ENCODE results near the gene KRT6A.

KRT6A gene

DNA sequence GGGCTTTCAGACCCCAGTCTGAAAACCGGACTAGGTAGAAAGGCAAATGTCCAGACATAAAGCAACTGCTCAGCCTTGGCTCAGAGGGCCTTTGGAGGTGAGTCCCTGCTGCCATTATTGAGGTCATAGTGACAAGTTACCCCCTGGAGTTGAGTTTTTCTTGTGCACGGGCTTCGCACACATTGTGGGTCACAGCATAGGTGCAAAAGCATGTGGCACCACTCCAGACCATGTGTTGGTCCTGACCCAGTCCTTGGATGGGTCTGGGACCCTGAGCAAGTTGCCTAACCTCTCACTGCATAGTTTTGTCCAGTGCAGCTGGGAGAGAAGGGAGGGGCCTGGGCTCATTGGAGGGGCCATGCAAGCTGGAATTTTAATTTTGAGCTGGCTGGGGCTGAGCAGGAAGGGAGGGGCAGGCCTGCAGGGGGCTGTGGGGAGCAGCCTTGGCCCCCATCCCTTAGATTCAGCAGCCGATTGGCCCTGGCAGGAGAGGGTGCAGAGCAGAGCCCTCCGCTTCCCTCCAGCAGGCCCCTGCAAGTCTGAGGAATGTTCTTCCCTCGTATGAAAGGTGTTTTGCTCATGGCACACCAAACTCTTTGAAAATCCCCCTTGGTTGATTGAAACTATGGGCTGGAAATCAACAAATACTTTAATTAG, 31.3 kb upstream of the KRT6A start:
- no peak overlapping the region for H3K4me3 ChIP-seq (ENCODE audit: low read length in 2 of 2)
- H3K9ac ChIP-seq (ENCODE audit: low read length in 2 of 2): no peak overlapping the region
- no peaks in the 10 kb centered on the region for H3K9me3 ChIP-seq (ENCODE audit: control insufficient read depth in 2 of 2, low read length in 2 of 2)
- H3K4me1 ChIP-seq (ENCODE audit: control insufficient read depth, insufficient read depth, low read length): peaks cover 10% of the 10 kb centered on the region
- H3K27me3 ChIP-seq (ENCODE audit: control insufficient read depth in 1 of 2, insufficient read depth in 2 of 2, low read length in 2 of 2): no peaks in the 10 kb centered on the region
- H3K36me3 ChIP-seq (ENCODE audit: control insufficient read depth in 2 of 2, insufficient read depth in 2 of 2, low read length in 2 of 2): no peaks in the 10 kb centered on the region
- H3K27ac ChIP-seq (ENCODE audit: low read length): no peak overlapping the region

DNA sequence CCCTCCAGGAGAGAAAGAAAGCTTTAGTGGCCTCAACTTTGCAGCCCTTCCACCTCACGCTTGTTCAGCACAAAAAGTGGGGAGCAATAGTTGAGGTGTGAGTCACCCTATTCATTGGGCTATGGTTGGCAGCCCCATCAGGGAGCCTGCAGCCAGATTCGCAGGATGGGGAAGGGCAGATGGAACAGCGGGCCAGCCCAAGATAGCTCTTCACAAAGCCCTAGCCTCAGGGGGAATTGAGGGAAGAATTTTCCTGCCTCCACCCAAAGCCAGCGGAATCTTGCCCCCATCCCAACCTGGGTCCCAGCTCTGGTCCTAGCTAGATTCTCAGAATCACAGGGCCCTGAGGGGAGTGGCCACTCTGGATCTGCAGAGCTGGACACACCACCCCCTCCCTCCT, 30.8 kb upstream of the KRT6A start:
- H3K36me3 ChIP-seq (ENCODE audit: control insufficient read depth in 2 of 2, insufficient read depth in 2 of 2, low read length in 2 of 2): no peaks in the 10 kb centered on the region
- H3K4me1 ChIP-seq (ENCODE audit: control insufficient read depth, insufficient read depth, low read length): peaks cover 10% of the 10 kb centered on the region
- H3K27me3 ChIP-seq (ENCODE audit: control insufficient read depth in 1 of 2, insufficient read depth in 2 of 2, low read length in 2 of 2): no peaks in the 10 kb centered on the region
- H3K4me3 ChIP-seq (ENCODE audit: low read length in 2 of 2): no peak overlapping the region
- H3K9ac ChIP-seq (ENCODE audit: low read length in 2 of 2): no peak overlapping the region
- no peaks in the 10 kb centered on the region for H3K9me3 ChIP-seq (ENCODE audit: control insufficient read depth in 2 of 2, low read length in 2 of 2)
- H3K27ac ChIP-seq (ENCODE audit: low read length): no peak overlapping the region

DNA sequence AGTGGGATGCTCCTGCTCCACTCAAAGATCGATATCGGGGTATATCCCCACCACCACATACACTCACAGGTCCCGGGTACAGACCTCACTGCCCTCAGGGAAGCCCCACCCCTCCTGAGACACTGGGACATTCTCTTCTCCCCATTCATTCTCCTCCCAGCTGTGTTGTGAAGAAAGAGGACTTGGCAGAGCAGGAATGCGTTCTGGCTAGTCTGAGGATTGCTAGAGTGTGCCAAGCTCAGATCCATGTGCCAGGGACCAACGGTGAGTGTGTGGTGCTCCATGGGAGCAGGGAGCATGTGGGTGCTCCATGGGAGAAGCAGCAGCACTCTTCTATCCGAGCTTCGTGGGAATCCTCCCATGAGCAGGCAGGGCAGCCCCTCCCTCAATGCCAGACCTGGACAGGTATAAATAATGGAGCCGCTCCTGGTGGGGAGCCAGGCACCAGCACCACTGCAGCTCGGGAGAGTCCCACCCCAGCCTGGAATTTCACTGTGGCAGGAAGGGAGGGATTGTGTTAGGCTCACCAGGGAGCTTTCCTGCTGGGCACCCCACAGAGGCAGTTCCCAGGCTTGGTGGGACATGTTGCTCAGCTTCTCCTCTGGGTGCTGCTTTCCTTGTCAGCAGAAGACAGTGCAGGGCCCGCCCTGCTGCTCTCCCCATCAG, 29.4 kb upstream of the KRT6A start:
- Histone ChIP-seq H3K4me1 (ENCODE audit: control insufficient read depth, insufficient read depth, low read length) (peaks cover 10% of the 10 kb centered on the region), H3K27me3 (ENCODE audit: control insufficient read depth in 1 of 2, insufficient read depth in 2 of 2, low read length in 2 of 2) (no peaks in the 10 kb centered on the region), H3K9ac (ENCODE audit: low read length in 2 of 2) (no peak overlapping the region), H3K36me3 (ENCODE audit: control insufficient read depth in 2 of 2, insufficient read depth in 2 of 2, low read length in 2 of 2) (no peaks in the 10 kb centered on the region), H3K27ac (ENCODE audit: low read length) (no peak overlapping the region), H3K9me3 (ENCODE audit: control insufficient read depth in 2 of 2, low read length in 2 of 2) (no peaks in the 10 kb centered on the region), H3K4me3 (ENCODE audit: low read length in 2 of 2) (no peak overlapping the region)

DNA sequence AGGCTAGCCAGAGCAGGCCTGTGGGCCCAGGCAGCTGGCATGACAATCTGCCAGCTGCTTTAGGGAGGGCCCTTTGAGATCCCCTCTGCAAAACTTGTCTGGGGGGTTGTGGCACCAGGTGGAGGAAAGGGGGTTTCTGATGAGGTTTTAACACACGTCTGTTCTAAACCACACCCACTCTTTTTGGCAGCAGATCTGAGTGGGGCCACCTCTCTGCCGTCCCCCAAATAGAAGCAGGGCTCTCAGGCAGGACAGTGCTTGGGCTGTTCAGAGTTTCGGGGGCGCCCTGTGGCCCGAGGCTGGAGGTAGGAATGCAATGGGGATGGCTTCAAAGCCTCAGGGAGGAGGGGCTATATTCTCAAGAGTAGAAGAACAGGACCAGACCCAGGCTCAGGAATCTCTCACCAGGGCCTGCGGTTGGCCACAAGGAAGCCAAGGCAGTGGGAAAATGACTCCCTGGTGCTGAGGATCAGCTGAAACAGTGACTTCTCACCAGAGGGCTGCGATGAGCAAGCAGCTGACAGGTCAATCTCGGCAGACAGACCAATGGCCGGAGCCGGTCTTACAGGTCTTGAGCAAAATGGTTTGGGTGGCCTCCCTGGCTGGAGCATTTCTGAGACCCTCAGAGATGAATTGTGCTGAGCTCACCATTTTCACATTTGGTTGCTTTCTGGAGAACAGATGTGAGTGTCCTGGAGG, 28.7 kb upstream of the KRT6A start:
- H3K9me3 ChIP-seq (ENCODE audit: control insufficient read depth in 2 of 2, low read length in 2 of 2): no peaks in the 10 kb centered on the region

DNA sequence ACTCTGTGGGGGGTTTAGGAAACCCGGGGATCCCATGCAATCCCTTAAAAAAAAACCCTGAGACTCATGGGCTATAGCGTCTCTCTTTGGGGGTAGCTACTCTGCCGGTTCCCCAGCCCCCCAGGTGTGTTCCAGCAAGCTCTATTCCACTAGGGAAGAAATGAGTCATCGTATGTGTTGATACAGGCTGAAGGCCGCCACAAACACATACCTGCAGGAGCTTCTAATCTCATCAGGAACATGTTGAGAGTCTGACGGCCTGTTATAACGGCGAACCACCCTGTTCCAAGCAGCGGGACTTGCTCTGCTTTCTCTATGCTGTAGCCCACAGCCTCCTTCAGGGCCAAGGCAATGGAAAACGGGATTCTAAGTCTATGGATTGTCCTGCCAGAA, 28.1 kb upstream of the KRT6A start:
- peaks cover 15% of the 10 kb centered on the region for H3K4me1 ChIP-seq (ENCODE audit: control insufficient read depth, insufficient read depth, low read length)
- no peak overlapping the region for H3K9ac ChIP-seq (ENCODE audit: low read length in 2 of 2)
- H3K4me3 ChIP-seq (ENCODE audit: low read length in 2 of 2): no peak overlapping the region
- no peak overlapping the region for H3K27ac ChIP-seq (ENCODE audit: low read length)
- H3K27me3 ChIP-seq (ENCODE audit: control insufficient read depth in 1 of 2, insufficient read depth in 2 of 2, low read length in 2 of 2): no peaks in the 10 kb centered on the region
- H3K9me3 ChIP-seq (ENCODE audit: control insufficient read depth in 2 of 2, low read length in 2 of 2): no peaks in the 10 kb centered on the region
- no peaks in the 10 kb centered on the region for H3K36me3 ChIP-seq (ENCODE audit: control insufficient read depth in 2 of 2, insufficient read depth in 2 of 2, low read length in 2 of 2)

More for the DNA sequence above, 28.7 kb upstream of the KRT6A start:
- no peaks in the 10 kb centered on the region for H3K36me3 ChIP-seq (ENCODE audit: control insufficient read depth in 2 of 2, insufficient read depth in 2 of 2, low read length in 2 of 2)
- no peak overlapping the region for H3K27ac ChIP-seq (ENCODE audit: low read length)
- no peak overlapping the region for H3K9ac ChIP-seq (ENCODE audit: low read length in 2 of 2)
- H3K4me3 ChIP-seq (ENCODE audit: low read length in 2 of 2): no peak overlapping the region
- peaks cover 10% of the 10 kb centered on the region for H3K4me1 ChIP-seq (ENCODE audit: control insufficient read depth, insufficient read depth, low read length)
- H3K27me3 ChIP-seq (ENCODE audit: control insufficient read depth in 1 of 2, insufficient read depth in 2 of 2, low read length in 2 of 2): no peaks in the 10 kb centered on the region

DNA sequence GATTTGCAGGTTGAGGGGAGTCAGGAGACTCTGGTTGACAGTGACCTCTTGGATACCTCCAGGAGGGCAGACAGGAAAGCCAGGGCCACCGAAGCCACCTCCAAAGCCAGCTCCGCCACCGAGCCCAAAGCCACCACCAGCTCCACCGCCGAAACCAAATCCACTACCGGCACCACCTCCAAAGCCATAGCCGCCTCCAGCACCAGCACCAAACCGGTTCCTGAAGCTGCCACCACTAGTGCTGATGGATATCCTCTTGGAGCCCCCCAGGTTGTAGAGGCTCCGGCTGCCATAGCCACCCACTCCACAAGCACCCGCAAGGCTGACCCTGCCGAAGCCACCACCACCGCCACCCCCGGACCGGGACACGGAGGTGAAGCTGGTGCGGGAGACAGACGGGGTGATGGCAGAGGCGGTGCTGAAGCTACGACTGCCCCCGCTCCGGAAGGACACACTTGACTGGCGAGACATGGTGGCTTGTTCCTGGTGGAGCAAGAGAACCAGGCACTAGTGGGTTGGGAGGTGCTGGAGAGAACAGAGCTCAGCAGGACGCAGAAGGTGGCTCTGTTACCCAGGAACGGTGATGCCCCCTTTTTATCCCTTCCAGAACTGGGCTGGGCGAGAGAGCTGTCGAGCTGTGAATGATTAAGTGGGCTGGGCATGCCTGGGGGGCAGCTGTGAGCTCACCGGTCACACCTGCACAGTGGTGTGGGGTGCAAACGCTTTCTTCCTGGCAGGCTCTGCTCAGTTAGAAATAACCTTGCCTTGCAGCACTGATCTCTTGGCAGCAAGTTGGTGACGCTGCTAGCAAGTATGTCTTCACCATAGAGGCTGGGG, 27.0 kb upstream of the KRT6A start, which contains the start of gene KRT5:
Gene KRT5 (minus strand): TSS at position 569 of the 837 bp plus-strand sequence. CDS start 98 bp downstream, at position 471.
- H3K4me3 ChIP-seq (ENCODE audit: low read length in 2 of 2): no peak within 1 kb of the TSS
- H3K9me3 ChIP-seq (ENCODE audit: control insufficient read depth in 2 of 2, low read length in 2 of 2): no peaks in the 10 kb centered on the region
- no peaks in the 10 kb centered on the region for H3K36me3 ChIP-seq (ENCODE audit: control insufficient read depth in 2 of 2, insufficient read depth in 2 of 2, low read length in 2 of 2)
- H3K27ac ChIP-seq (ENCODE audit: low read length): no peak within 1 kb of the TSS
- H3K9ac ChIP-seq (ENCODE audit: low read length in 2 of 2): no peak within 1 kb of the TSS
- peaks cover 21% of the 10 kb centered on the region for H3K4me1 ChIP-seq (ENCODE audit: control insufficient read depth, insufficient read depth, low read length)
- H3K27me3 ChIP-seq (ENCODE audit: control insufficient read depth in 1 of 2, insufficient read depth in 2 of 2, low read length in 2 of 2): no peaks in the 10 kb centered on the region

DNA sequence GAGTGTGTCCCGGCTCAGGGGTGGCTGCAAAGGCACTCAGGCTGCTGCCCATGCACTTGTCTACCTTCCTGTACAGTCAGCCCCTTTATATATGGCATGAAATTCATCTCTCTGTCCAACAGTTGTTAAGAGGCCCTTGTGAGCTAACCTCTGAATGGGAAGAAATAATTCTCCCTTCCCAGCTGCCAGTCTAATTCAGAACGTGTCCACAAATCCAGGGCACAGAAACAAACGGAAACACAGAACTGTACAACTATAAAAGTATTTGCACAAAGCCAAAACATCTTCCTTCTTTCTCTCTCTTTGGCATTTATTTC, 26.3 kb upstream of the KRT6A start:
- no peaks in the 10 kb centered on the region for H3K9me3 ChIP-seq (ENCODE audit: control insufficient read depth in 2 of 2, low read length in 2 of 2)
- H3K9ac ChIP-seq (ENCODE audit: low read length in 2 of 2): no peak overlapping the region
- no peaks in the 10 kb centered on the region for H3K27me3 ChIP-seq (ENCODE audit: control insufficient read depth in 1 of 2, insufficient read depth in 2 of 2, low read length in 2 of 2)
- H3K36me3 ChIP-seq (ENCODE audit: control insufficient read depth in 2 of 2, insufficient read depth in 2 of 2, low read length in 2 of 2): no peaks in the 10 kb centered on the region
- H3K4me3 ChIP-seq (ENCODE audit: low read length in 2 of 2): no peak overlapping the region
- no peak overlapping the region for H3K27ac ChIP-seq (ENCODE audit: low read length)
- peaks cover 21% of the 10 kb centered on the region for H3K4me1 ChIP-seq (ENCODE audit: control insufficient read depth, insufficient read depth, low read length)

DNA sequence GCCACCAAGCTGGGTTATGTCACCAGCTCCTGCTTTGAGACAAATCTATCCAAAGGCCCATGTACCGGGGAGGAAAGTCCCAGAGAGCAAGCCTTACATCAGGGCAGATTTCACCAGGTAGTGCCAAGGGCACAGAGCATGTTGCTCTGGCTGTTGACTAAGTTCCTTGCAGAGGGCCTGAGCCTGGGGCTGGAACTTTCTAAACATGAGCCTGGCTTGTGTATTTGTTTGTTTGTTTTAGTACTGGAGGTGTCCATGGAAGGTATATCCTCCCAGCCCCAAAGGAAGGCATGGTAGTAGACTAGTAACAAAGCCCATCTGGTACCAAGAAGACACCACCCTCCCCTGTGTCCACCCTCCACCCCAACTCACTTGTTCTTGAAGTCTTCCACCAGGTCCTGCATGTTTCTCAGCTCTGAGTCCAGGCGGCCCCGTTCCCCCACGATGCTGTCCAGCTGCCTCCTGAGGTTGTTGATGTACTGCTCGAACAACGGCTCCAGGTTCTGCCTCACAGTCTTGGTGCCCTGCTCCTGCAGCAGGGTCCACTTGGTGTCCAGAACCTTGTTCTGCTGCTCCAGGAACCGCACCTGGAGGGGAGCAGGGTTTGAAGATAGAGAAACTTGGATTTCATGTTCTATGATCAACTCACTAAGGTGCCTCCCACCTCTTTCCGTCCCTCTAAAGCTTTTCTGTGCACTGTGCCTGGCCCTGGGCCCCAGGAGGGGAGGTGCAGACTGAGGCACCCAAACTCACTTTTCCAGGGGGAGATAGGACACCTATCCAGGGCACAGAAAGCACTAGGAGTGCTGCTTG, 25.7 kb upstream of the KRT6A start:
- Histone ChIP-seq H3K4me1 (ENCODE audit: control insufficient read depth, insufficient read depth, low read length) (peaks cover 21% of the 10 kb centered on the region), H3K4me3 (ENCODE audit: low read length in 2 of 2) (no peak overlapping the region), H3K27me3 (ENCODE audit: control insufficient read depth in 1 of 2, insufficient read depth in 2 of 2, low read length in 2 of 2) (no peaks in the 10 kb centered on the region), H3K9me3 (ENCODE audit: control insufficient read depth in 2 of 2, low read length in 2 of 2) (no peaks in the 10 kb centered on the region), H3K36me3 (ENCODE audit: control insufficient read depth in 2 of 2, insufficient read depth in 2 of 2, low read length in 2 of 2) (no peaks in the 10 kb centered on the region), H3K9ac (ENCODE audit: low read length in 2 of 2) (no peak overlapping the region), H3K27ac (ENCODE audit: low read length) (no peak overlapping the region)

DNA sequence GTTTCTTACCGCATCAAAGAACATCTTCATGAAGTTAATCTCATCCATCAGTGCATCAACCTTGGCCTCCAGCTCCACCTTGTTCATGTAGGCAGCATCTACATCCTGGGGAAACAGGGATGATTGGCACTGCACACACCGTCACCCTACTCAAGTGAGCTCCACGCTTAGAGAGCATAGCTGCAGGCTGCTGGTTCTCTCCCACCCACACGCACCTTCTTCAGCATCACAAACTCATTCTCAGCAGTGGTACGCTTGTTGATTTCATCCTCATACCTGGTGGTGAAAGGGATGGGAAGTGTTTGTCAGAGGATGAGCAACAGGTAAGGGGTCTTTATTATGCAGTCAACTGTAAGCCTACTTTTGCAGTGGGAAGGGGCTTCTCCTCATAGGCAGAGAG, 24.8 kb upstream of the KRT6A start:
- Histone ChIP-seq H3K4me1 (ENCODE audit: control insufficient read depth, insufficient read depth, low read length) (peaks cover 21% of the 10 kb centered on the region), H3K9me3 (ENCODE audit: control insufficient read depth in 2 of 2, low read length in 2 of 2) (no peaks in the 10 kb centered on the region), H3K27ac (ENCODE audit: low read length) (no peak overlapping the region), H3K36me3 (ENCODE audit: control insufficient read depth in 2 of 2, insufficient read depth in 2 of 2, low read length in 2 of 2) (no peaks in the 10 kb centered on the region), H3K27me3 (ENCODE audit: control insufficient read depth in 1 of 2, insufficient read depth in 2 of 2, low read length in 2 of 2) (no peaks in the 10 kb centered on the region), H3K9ac (ENCODE audit: low read length in 2 of 2) (no peak overlapping the region), H3K4me3 (ENCODE audit: low read length in 2 of 2) (no peak overlapping the region)
